Stimulated activated naive CD4-positive, alpha-beta T cell treated with Interleukin-2 at 50 U/mL for 16 hours (primary cell): ENCODE measurements around the gene PDCL3.

Experiments used
- DNase-seq: peaks from one replicate; lab custom pipeline; 2025; lab: John Stamatoyannopoulos, UW

PDCL3 gene

GRCh38 chr2:100611079-100612029 lies 48.6 kb downstream of the PDCL3 start:
- no peak for DNase-seq

DNA sequence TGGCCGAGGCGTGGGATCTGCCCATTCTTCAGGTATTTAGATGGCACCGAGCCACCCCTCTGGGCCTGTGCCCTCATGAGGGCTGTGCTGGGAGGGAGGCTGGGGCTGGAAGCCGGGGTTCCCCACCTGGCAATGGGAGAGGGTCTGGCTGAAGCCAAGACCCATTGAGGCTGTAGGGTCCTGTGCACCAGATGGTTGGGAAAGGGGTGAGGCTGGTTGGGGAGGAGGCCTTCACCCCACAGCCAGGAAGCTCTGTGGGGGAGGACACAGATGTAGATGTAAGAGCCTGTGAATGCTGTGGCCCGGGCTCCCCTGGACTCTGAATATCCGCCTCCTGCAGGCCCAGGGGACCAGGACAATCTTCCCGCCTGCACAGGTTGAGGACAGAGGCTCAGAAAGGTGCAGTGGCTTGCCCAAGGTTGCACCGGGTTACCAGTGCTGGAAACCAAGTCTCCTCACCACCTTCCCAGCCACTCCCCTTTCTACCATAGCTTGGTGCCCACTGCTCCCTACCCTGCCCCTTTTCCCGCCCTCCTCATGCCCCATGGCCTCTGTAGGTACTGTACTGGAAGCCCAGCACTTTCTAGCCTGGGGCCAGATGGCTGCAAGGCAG lies 49.7 kb downstream of the PDCL3 start:
- no peak for DNase-seq

DNA sequence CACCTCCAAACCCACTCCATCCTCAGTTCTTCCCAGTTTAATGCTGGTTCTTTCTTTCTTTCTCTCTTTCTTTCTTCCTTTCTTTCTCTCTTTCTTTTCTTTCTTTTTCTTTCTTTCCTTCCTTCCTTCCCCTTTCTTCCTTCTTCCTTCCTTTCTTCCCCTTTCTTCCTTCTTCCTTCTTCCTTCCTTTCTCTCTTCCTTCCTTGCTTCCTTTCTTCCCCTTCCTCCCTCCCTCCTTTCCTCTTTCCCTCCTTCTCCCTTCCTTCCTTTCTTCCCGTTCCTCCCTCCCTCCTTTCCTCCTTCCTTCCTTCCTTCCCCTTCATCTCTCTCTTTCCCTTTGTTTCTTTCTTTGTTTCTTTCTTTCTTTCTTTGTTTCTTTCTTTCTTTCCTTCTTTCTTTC lies 50.9 kb downstream of the PDCL3 start:
- no peak for DNase-seq

DNA sequence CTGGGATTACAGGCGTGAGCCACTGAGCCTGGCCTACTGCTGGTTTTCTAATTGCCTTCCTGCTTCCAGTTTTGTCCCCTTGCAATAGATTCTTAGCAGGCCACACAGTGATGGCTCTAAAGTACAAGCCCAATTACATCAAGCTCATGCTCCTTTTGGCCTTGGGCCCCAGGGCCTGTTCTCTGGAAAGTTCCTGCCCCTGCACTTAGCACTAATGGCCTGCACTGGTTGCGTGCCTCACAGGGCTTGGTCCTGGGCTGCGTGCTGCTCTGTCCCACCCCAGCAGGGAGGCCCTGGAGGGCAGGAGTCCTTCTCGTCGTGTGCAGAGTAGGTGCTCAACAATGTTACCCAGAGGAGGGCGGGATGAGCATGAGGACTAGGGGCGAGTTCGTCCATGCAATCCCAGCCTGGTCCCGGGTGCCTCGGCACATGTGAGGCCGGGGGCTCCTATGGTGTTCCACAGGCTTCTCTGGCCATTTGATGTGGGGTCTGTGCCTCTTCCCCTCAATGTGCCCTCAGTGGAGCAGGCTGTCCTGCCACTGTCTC lies 51.7 kb downstream of the PDCL3 start:
- no peak for DNase-seq

- no peak for DNase-seq
Measured at GRCh38 chr2:100615471-100615870, 52.7 kb downstream of the PDCL3 start.

DNA sequence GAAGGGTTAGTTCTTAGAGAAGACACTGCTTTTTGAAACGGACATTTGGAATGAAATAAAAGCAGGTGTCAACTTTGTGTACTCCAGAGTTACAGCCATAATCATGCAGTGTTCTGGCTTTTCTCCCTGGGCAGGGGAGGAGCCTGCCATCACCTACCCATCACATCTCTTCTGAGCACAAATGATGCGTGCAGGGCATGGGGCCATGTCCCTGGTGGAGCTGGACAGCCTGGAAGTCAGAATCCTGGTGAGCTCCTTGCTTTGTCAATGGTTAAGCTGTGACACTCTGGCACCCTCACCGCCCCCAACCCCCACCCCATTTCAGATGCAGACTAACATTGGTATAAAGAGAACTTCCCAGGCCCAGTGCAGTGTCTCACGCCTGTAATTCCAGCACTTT lies 53.1 kb downstream of the PDCL3 start:
- no peak for DNase-seq

- no peak for DNase-seq
Measured at GRCh38 chr2:100616841-100617390, 54.1 kb downstream of the PDCL3 start.

DNA sequence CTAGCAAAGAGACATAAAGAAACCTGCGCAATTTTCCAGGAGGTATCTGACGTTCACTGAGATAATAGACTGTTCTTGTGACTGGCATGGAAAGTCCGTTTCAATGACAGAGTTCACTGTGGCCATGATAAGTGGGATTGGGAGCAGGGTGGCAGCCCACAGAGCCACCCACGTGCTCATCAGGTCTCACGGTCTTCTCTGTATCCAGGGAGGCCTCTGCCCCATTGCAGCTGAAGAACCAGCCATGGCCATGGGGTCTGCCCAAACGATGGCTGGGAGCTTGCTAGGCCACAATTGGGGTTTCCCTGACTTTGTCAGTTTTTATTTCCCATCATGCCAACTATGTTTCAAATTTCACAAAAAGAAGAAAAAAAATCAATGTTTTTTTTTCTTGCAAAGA lies 57.2 kb downstream of the PDCL3 start:
- no peak for DNase-seq

- no peak for DNase-seq
Measured at GRCh38 chr2:100620481-100620880, 57.7 kb downstream of the PDCL3 start.

DNA sequence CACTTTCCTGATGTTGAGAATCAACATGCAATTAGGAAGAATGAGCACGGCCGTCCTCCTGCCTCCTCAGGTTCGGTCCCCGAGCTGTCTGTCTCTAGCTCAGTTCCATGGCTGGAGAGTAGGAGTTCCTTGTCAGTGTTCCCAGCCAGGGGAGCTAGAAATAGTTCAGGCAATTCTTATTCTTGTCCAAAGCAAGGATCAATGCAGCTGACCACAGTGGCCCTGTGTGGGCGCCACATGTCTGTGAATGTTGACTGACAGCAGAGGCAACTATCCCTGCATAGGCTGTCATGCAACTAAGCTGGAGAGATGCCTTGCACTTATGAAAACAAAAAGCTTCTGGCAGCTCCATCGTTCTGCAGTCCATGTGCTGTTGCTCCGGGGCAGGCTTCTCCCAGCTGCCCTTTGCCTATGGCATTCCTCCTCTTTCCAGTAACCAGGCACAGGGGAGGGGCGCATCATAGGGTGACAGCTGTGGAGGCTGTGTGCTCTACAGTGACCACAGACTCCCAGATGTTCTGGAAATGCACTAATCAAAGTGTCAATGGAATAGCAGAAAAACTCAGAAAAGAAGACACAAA lies 58.7 kb downstream of the PDCL3 start:
- no peak for DNase-seq

DNA sequence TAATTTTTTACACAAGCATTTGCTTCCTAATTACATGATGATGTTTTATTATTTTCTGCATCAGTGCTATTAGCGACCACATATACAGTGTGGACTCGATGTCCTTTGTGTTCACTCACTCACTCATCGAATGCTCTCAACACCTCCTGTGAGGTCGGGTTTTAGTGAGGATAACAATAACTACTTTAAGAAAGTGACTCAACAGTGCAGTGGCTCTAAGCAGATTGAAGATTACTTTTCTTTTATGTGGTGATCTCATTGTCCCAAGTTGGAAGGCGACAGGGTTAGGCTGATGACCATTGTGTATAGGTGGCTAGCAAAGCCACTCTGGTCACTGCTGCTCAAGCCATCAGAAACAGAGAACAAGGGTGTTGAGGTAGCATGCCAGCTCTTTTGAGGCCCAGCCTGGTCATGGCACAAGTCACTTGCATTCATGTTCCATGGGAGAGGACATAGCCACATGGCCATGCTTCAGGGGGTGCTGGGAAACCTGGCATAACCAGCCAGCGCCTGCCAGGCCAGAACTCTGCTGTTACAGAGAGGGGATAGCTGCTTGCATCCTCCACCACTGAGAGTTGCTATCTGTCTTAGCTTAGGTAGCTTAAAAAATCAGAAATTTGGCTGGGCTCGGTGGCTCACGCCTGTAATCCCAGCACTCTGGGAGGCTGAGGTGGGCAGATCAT lies 60.4 kb downstream of the PDCL3 start:
- no peak for DNase-seq

DNA sequence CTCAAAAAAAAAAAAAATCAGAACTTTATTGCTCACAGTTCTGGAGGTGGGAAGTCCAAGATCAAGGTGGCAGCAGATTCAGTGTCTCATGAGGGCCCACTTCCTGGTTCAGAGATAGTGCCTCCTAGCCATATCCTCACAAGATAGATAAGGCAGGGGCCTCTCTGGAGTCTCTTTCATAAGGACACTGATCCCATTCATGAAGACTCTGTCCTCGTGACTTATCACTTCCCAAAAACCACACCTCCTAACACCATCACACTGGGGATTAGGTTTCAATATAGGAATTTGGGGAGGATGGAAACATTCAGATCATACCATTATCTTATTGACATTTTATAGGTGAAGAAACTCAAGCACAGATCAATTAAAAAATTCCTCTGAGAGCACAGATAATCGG lies 61.1 kb downstream of the PDCL3 start:
- DNase-seq = no peak

DNA sequence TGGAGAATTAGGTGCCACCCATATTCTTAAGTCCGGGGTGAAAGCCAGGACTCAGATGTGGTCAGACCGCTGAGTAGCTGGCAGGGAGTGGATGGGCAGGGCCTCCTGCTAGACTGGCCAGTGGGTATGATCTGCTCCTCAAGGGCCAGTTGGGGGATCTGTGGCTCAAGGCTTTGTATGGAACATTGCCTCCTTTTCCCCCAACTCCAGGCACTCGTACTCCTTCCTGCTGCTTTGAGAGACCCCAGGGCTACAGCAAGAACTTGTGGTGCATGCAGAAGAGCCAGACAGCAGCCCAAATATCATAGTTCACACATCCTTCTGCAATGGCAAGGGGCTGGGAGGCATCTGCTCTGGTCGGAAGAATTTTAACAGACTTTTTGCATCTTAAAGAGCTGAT lies 61.7 kb downstream of the PDCL3 start:
- no peak for DNase-seq

DNA sequence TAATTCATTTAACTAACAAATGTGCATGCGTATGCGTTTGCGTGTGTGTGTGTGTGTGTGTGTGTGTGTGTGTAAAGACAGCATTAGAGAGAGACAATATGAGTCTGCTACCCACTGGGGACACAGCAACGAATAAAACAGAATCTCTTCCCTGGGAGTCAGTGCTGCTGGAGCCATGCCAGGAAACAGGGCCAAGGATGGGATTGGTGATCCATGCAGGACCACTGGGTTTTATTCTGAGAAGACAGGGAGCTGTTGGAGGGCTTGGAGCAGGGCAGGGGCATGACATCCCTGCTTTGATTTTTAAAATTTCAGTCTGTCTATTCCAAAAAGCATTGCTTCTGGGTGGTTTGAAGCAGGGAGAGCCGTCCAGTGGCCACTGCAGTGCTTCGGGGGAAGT lies 62.9 kb downstream of the PDCL3 start:
- DNase-seq = no peak
